ENCODE results near the gene RAB15.

RAB15 gene

DNA sequence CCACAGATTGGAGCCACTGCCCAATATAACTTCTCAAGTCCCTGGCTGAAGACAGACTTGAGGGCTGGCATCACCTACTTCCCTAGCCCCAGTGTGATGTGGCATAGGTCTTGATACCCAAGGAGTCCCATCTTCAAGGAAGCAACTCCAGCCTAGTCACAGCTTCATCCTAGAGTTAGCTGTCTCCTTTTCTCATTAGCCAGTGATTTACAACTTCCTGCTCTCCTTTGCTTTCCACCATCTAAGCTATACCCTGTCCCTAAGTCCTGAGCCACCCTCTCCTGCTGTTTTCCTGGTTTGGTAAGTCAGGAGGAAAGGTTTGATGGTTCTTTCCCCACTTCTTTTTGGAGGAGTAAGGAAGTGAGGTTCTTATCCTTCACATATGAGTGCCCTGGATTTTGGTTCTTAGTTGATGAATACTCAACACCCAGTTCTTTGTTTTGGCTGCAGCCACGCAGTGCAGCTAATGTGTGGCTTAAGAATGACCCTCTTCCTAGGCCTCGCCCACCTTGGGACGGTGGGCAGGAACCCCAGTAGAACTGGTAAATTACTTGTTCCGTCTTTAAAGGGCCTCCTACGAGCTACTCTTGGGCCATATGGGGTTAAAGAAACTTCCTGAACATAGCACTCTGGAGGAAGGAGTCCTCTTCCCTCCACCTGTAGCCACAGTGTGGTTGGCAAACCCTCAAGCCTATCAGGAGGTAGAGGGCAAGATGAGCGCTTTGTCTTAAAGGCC lies 25.7 kb downstream of the RAB15 start:
- H3K4me3 ChIP-seq (ENCODE audit: low read length), result no peak overlapping the region
- TF ChIP-seq, protein P1, sequence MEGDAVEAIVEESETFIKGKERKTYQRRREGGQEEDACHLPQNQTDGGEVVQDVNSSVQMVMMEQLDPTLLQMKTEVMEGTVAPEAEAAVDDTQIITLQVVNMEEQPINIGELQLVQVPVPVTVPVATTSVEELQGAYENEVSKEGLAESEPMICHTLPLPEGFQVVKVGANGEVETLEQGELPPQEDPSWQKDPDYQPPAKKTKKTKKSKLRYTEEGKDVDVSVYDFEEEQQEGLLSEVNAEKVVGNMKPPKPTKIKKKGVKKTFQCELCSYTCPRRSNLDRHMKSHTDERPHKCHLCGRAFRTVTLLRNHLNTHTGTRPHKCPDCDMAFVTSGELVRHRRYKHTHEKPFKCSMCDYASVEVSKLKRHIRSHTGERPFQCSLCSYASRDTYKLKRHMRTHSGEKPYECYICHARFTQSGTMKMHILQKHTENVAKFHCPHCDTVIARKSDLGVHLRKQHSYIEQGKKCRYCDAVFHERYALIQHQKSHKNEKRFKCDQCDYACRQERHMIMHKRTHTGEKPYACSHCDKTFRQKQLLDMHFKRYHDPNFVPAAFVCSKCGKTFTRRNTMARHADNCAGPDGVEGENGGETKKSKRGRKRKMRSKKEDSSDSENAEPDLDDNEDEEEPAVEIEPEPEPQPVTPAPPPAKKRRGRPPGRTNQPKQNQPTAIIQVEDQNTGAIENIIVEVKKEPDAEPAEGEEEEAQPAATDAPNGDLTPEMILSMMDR (conservative IDR thresholded peaks at IDR 0.05; ENCODE audit: low read length), result no peak
- DNase-seq (ENCODE audit: low read depth), result no peak

DNA sequence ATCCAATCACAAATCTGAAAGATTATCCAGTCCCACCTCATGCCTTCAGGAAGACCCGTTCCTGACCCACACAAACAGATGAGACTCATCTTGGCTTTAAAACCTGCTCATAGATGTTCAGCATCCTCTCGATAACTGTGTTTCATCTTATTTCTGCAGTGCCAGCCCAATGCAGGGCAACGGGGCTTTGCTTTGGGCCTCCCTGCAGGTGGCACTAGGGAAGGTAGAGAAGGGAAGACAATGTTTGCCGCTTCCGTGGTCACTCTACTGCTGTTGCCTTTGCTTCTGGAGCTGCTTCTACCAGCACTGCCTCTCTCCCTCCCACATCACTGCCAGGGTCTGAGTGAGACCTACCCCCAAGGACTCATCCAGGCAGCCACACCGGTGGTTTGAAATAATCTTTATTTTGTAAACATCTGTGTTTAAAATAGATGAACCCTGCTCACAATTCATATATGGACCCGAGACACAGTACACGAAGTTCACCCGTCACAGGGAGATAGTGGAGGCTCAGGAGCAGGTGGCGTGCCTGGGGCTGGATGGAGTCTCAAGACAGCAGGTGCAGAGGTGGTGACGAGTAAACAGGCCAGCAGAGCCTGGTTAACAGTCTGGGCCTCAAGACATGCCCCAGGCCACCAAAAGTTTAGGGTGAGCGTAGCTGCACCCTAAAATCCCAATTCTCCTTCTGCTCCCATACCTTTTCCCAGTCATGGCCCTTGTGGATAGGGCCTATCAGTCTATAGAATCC lies 26.5 kb downstream of the RAB15 start:
- TF ChIP-seq, protein P1 (conservative IDR thresholded peaks at IDR 0.05; ENCODE audit: low read length), result no peak

DNA sequence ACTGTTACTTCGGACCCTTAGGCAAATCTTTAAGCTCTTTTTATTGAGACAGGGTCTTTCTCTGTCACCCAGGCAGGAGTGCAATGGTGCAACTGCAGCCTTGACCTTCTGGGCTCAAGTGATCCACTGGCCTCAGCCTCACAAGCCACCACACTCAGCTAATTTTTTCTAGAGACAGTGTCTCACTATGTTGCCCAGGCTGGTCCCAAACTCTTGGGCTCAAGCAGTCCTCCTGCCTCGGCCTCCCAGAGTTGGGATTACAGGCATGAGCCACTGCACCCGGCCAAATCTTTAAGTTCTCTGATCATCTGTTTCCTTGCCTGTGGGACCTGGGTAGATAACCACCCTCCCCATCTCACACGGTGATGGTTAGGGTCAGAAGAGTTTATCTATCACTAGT lies 27.3 kb downstream of the RAB15 start:
- no peak overlapping the region for H3K4me3 ChIP-seq (ENCODE audit: low read length)
- TF ChIP-seq, protein P1 (conservative IDR thresholded peaks at IDR 0.05; ENCODE audit: low read length), result no peak
- DNase-seq (ENCODE audit: low read depth), result no peak

More for the DNA sequence above, 26.5 kb downstream of the RAB15 start:
- no peak overlapping the region for H3K4me3 ChIP-seq (ENCODE audit: low read length)
- no peak for DNase-seq (ENCODE audit: low read depth)

DNA sequence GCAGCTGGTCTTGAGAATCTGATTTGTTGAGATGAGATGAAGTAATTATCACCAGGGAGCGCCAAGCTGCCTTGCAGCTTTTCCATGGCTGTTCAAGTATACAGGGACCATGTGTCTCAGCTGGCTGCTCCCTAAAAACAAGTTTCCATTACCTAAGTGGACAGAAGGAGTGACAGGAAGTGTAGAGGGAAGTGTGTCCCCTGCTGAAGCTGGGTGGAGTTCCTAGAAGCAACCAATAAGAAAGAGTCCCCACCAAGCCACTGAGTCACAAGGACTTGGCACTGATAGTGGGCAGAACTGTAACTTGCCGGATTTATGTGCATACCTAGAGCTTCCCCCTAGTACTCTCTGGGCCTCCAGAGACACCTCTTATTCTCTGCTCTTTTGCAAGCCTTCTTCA lies 28.1 kb downstream of the RAB15 start:
- TF ChIP-seq, protein P1 (conservative IDR thresholded peaks at IDR 0.05; ENCODE audit: low read length), result no peak
- no peak for DNase-seq (ENCODE audit: low read depth)
- H3K4me3 ChIP-seq (ENCODE audit: low read length), result no peak overlapping the region

DNA sequence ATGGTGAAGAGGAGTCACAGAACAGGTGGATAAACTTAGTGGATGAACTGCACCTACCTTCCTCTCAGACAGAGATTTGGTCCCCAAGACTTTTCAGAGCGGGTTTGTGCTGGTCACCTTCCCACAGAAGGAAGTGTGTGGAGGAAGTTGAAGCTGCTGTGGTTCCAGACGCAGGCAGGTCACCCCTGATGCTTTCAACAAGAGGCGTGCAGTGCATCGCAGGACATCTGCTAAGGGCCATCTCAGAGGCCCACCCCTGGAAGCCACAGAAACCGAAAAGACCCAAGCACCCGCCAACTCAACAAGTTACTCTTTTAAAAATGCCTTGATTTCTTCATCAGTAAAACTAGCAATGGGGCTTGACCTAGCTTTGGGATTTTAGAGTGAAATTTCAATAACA lies 28.6 kb downstream of the RAB15 start:
- H3K4me3 ChIP-seq (ENCODE audit: low read length), result no peak overlapping the region
- no peak for DNase-seq (ENCODE audit: low read depth)
- TF ChIP-seq, protein P1 (conservative IDR thresholded peaks at IDR 0.05; ENCODE audit: low read length), result no peak

DNA sequence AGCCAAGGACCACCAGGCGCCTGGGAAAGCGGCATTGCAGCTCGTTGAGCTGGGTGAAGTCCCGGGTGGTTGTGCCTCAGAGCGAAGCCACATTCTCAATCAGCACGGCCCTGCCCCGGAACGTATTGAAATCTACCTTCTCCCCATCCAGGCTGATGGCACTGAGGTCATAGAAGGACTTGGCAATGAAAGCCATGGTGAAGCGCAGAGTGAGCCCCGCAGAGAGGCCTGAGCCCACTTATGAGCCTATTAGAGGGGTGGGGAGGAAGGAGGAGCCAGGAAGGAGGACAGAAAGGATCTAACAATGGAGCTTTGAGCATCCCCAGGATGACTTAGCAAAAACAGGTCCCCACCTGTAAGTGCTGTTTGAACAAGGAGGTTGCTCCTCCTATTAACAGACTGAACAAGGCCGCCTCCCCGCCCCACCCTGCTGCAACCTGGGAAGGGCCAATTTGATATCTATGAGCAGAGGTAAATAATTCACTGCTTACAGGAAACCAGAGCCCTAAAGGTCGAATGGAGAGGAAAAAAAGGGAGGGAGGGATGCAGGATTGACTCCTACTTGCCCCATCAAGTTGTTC lies 29.5 kb downstream of the RAB15 start, which contains the start of gene GPX2:
GPX2 (minus strand) TSS at position 215 of the 581 bp plus-strand sequence; CDS start at position 196, 19 bp downstream.
- no peak for DNase-seq (ENCODE audit: low read depth)
- TF ChIP-seq, protein P1 (conservative IDR thresholded peaks at IDR 0.05; ENCODE audit: low read length), result no peak
- H3K4me3 ChIP-seq (ENCODE audit: low read length), result no peak within 1 kb of the TSS
